Pons (tissue), 1 donor: ENCODE results near the gene SDK1.

ENCODE experiments used
- DNase-seq: peaks from one replicate; pipeline ENCODE4 v3.0.0-alpha.2; 2016; ENCODE audit warnings: low spot score

The SDK1 gene

GRCh38 chr7:3338161-3338560 lies 37.1 kb downstream of the SDK1 start:
- DNase-seq = no peak

- no peak for DNase-seq
Observed at GRCh38 chr7:3345699-3346481, 44.8 kb downstream of the SDK1 start.

GRCh38 chr7:3349126-3349525 lies 48.1 kb downstream of the SDK1 start:
- no peak for DNase-seq

- DNase-seq = no peak
Observed at GRCh38 chr7:3356173-3356572, 55.1 kb downstream of the SDK1 start.

GRCh38 chr7:3358991-3359390 lies 57.9 kb downstream of the SDK1 start:
- DNase-seq = no peak

- DNase-seq = no peak
Observed at GRCh38 chr7:3367261-3367660, 66.2 kb downstream of the SDK1 start.

- no peak for DNase-seq
Observed at GRCh38 chr7:3370068-3370830, 69.2 kb downstream of the SDK1 start.

GRCh38 chr7:3370921-3371320 lies 69.9 kb downstream of the SDK1 start:
- no peak for DNase-seq

- no peak for DNase-seq
Observed at GRCh38 chr7:3371601-3372000, 70.5 kb downstream of the SDK1 start.

- DNase-seq = no peak
Observed at GRCh38 chr7:3374239-3374638, 73.2 kb downstream of the SDK1 start.

- no peak for DNase-seq
Observed at GRCh38 chr7:3378390-3379150, 77.5 kb downstream of the SDK1 start.

- no peak for DNase-seq
Observed at GRCh38 chr7:3380034-3380433, 79.0 kb downstream of the SDK1 start.

GRCh38 chr7:3380886-3381685 lies 80.0 kb downstream of the SDK1 start:
- no peak for DNase-seq

- no peak for DNase-seq
Observed at GRCh38 chr7:3386423-3387190, 85.6 kb downstream of the SDK1 start.

- DNase-seq = no peak
Observed at GRCh38 chr7:3393862-3394261, 92.8 kb downstream of the SDK1 start.

GRCh38 chr7:3397324-3397723 lies 96.3 kb downstream of the SDK1 start:
- no peak for DNase-seq

- DNase-seq = no peak
Observed at GRCh38 chr7:3399858-3400257, 98.8 kb downstream of the SDK1 start.

GRCh38 chr7:3404501-3404900 lies 103.4 kb downstream of the SDK1 start:
- no peak for DNase-seq

- no peak for DNase-seq
Observed at GRCh38 chr7:3408814-3409595, 108.0 kb downstream of the SDK1 start.

- DNase-seq = no peak
Observed at GRCh38 chr7:3412871-3413270, 111.8 kb downstream of the SDK1 start.
